SK-N-MC (cell line): ENCODE results near the gene GPR39.

Experiments used
- EZH2 ChIP-seq: fragments of 200-600 bp; sonication (generic); IDR thresholded peaks from one replicate; pipeline ENCODE4 v1.6.1; 2017; ENCODE audit warnings: antibody characterized with exemption
- FOXP2 ChIP-seq: optimal IDR thresholded peaks from 2 replicates; pipeline ENCODE3; 2011; ENCODE audit warnings: mild to moderate bottlenecking, moderate library complexity; ENCODE audit not compliant: insufficient read depth; ENCODE audit errors: extremely low read length, control extremely low read depth
- POLR2AphosphoS5 ChIP-seq: IDR thresholded peaks from 2 replicates; pipeline ENCODE4 v1.6.1; 2012; ENCODE audit warnings: mild to moderate bottlenecking, low read depth, low read length, borderline replicate concordance

- TF ChIP-seq EZH2, result no peak
- TF ChIP-seq POLR2AphosphoS5, result no peak
- TF ChIP-seq FOXP2, result no peak
Measured at GRCh38 chr2:132586101-132586511, 169.5 kb downstream of the GPR39 start.
